G401 (cell line): ENCODE results near the gene ZNF616. TPM values are rescaled to one million over a fixed set of nuclear protein-coding genes. Genes with fewer than 3 reads are reported as not detected.

Experiments used
- DNase-seq: peaks from one replicate; pipeline ENCODE4 v3.0.0-alpha.2; 2015; ENCODE audit warnings: low spot score
- in situ Hi-C: cut with HindIII; loops from 2 replicates; pipeline ENCODE4 v1.10.0; 2016; ENCODE audit warnings: low sequenced_read_pairs, mixed read lengths
- total RNA-seq: library from RNA; depleted of rRNA; stranded (reverse); fragments of >200 nt; shearing (Covaris generic); gene quantifications from 2 replicates; pipeline ENCODE4 v1.2.3, GENCODE V29; 2014; rRNA removed

The ZNF616 gene
- total RNA-seq = 6.3 and 8.6 TPM in 2 replicates

- in situ Hi-C loops = no loop called here
- DNase-seq = peak; percentile 95
These were observed at the start of gene ZNF616 for GRCh38 chr19:52139252-52140031. Gene ZNF616 (minus strand): TSS chr19:52139938. CDS start chr19:52130512, 9,426 bp downstream.

GRCh38 chr19:52188822-52189734, 49.3 kb upstream of the ZNF616 start:
- in situ Hi-C loops = no loop called here
- no peak for DNase-seq

GRCh38 chr19:52187407-52187806, 47.7 kb upstream of the ZNF616 start:
- in situ Hi-C loops = no loop called here
- no peak for DNase-seq

GRCh38 chr19:52176574-52176973, 36.8 kb upstream of the ZNF616 start:
- no peak for DNase-seq
- in situ Hi-C loops = no loop called here

GRCh38 chr19:52172347-52172746, 32.6 kb upstream of the ZNF616 start:
- no peak for DNase-seq
- in situ Hi-C loops = no loop called here

- in situ Hi-C loops = no loop called here
- peak; percentile 86 for DNase-seq
These were observed 31.8 kb upstream of the ZNF616 start, which contains the start of gene ZNF836 for GRCh38 chr19:52171321-52172169. Gene ZNF836 (minus strand): TSS chr19:52171621. CDS start chr19:52168072, 3,549 bp downstream.

GRCh38 chr19:52170863-52171320, 31.2 kb upstream of the ZNF616 start:
- DNase-seq = no peak
- in situ Hi-C loops = no loop called here

- in situ Hi-C loops = no loop called here
- peak; percentile 36 for DNase-seq
These were observed 30.6 kb upstream of the ZNF616 start for GRCh38 chr19:52170304-52170703.

GRCh38 chr19:52155596-52156359, 16.0 kb upstream of the ZNF616 start:
- no peak for DNase-seq
- in situ Hi-C loops = no loop called here

- in situ Hi-C loops = no loop called here
- DNase-seq = no peak
These were observed 8.5 kb upstream of the ZNF616 start for GRCh38 chr19:52148256-52148655.

- in situ Hi-C loops = no loop called here
- DNase-seq = no peak
These were observed 2.4 kb upstream of the ZNF616 start for GRCh38 chr19:52142001-52142595.

GRCh38 chr19:52141203-52141602, 1.5 kb upstream of the ZNF616 start:
- in situ Hi-C loops = no loop called here
- no peak for DNase-seq

GRCh38 chr19:52140032-52140710, 433 bp upstream of the ZNF616 start:
- DNase-seq = no peak
- in situ Hi-C loops = no loop called here

GRCh38 chr19:52138983-52139251, 821 bp downstream of the ZNF616 start:
- in situ Hi-C loops = no loop called here
- no peak for DNase-seq

- in situ Hi-C loops = no loop called here
- peak; percentile 57 for DNase-seq
These were observed 1.3 kb downstream of the ZNF616 start for GRCh38 chr19:52138278-52138982.

GRCh38 chr19:52120286-52120685, 19.5 kb downstream of the ZNF616 start:
- in situ Hi-C loops = no loop called here
- DNase-seq = no peak

GRCh38 chr19:52115526-52116053, 24.1 kb downstream of the ZNF616 start:
- DNase-seq = no peak
- in situ Hi-C loops = no loop called here
